ENCODE results near the gene ARID1A. TPM values are rescaled to one million over a fixed set of nuclear protein-coding genes. Genes with fewer than 3 reads are reported as not detected.
A peak's percentile ranks its signal among the peaks of the same experiment; 100 is the strongest.
"Not testable (repeated sequence)": the region's sequence is repeated elsewhere in the genome, so short reads cannot be mapped to it uniquely, and the experiment has no call there.

Gene ARID1A
- total RNA-seq, 1 experiment from 2014 or later: 12.6 TPM

GRCh38 chr1:26787706-26788514 is 92.1 kb downstream of the ARID1A start, which contains the start of gene PIGV:
Gene PIGV, plus strand, starts transcription at chr1:26787950. Its CDS starts 2,866 bp downstream, at chr1:26790816.
- peak; percentile 95 for DNase-seq (ENCODE audit: low read depth)

DNA sequence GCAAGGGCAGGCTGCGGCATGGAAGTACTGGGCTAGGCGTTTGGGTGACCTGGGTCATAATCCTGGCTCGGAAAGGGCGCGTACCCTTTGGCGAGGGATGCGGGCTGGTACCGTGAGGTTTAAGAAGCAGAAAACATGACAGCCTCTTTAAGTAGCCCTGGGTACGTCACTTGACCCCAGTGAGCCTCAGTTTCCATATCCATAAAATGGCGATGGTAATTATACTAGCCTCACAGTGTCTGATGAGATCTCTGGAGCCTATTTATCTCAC is 92.6 kb downstream of the ARID1A start:
- no peak for DNase-seq (ENCODE audit: low read depth)

- DNase-seq (ENCODE audit: low read depth): peak; percentile 91
Measured at GRCh38 chr1:26788836-26789611, 93.2 kb downstream of the ARID1A start.

- no peak for DNase-seq (ENCODE audit: low read depth)
Measured at GRCh38 chr1:26789612-26789865, 93.7 kb downstream of the ARID1A start.

- DNase-seq (ENCODE audit: low read depth): peak; percentile 25
Measured at GRCh38 chr1:26789931-26790330, 94.1 kb downstream of the ARID1A start.

DNA sequence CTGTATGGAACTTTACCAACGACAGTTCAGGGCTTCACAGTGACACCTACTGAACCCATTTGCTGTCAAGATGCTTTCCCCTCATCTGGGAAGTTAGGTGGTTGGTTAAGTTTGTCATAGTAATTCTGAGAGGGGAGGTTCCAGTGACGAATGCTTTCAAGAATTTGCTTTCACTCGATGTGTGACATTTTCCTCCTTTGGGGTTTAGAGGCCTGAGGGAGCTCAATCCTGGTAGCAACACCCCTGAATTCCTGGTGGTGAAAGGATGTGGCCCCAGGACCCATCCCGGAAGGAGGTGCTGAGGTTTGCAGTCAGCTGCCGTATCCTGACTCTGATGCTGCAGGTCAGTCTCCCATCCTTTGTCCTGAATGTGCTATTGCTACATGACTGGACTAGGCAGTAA is 94.7 kb downstream of the ARID1A start:
- peak; percentile 33 for DNase-seq (ENCODE audit: low read depth)

DNA sequence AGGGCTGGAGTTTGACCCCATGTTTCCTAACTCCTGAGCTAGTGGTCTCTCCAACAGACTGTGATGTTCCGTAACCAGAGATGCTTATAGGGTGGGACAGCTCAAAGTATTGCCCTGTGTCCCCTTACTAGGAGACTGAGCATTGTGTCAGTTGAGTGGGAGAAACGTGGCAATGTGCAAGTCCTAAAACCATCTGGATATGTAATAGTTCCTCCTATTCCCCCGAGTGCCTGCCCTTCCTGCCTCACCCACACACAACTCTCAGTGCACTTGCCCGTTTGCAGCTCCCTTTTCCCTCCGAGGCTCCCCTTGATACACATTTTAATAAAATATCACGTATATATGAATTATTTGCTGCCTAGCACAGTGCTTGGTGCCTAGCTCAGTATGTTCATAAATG is 95.3 kb downstream of the ARID1A start:
- no peak for DNase-seq (ENCODE audit: low read depth)

- no peak for DNase-seq (ENCODE audit: low read depth)
Measured at GRCh38 chr1:26791626-26792025, 95.8 kb downstream of the ARID1A start.

DNA sequence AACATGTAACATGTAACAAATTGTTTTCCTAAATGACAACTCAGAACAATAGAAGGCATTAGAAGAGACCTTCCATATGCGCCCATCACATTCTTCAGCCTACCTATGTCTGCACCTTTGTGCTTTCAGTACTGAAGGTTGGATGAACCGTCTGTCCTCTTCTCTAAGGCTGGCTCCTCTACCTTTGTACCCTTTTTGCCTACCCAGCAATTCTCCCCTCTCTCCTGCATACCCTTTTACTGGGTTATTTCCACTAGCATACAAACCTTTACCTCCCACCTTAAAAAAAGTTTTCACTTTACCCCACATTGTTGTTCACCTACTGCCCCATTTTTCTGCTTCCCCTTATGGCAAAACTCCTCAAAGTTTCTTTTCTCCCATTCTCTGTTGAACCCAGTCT is 97.1 kb downstream of the ARID1A start:
- DNase-seq (ENCODE audit: low read depth): no peak

DNA sequence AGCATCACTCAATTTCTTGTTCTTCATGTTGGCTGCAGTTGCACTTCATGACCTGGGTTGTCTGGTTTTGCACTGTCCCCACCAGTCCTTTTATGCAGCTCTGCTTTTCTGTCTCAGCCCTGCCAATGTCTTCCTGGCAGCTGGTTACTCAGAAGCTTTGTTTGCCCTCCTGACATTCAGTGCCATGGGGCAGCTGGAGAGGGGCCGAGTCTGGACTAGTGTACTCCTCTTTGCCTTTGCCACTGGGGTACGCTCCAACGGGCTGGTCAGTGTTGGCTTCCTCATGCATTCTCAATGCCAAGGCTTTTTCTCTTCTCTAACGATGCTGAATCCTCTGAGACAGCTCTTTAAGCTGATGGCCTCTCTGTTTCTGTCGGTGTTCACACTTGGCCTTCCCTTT is 98.6 kb downstream of the ARID1A start:
- DNase-seq (ENCODE audit: low read depth): no peak

DNA sequence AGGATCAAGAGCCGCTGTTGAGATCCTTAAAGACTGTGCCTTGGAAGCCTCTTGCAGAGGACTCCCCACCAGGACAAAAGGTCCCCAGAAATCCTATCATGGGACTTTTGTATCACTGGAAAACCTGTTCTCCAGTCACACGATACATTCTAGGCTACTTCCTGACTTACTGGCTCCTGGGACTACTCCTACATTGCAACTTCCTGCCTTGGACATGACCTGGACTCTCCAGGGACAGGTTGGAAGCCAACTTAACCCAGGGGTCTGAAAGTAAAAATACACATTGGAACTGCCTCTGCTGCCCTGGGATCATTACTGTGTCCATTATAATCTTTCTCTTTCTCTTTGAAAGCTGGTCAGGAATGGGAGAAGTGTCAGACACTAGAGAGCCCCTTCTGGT is 101.8 kb downstream of the ARID1A start:
- no peak for DNase-seq (ENCODE audit: low read depth)

- peak; percentile 88 for DNase-seq (ENCODE audit: low read depth)
Measured at GRCh38 chr1:26799479-26800142, 103.8 kb downstream of the ARID1A start.

DNA sequence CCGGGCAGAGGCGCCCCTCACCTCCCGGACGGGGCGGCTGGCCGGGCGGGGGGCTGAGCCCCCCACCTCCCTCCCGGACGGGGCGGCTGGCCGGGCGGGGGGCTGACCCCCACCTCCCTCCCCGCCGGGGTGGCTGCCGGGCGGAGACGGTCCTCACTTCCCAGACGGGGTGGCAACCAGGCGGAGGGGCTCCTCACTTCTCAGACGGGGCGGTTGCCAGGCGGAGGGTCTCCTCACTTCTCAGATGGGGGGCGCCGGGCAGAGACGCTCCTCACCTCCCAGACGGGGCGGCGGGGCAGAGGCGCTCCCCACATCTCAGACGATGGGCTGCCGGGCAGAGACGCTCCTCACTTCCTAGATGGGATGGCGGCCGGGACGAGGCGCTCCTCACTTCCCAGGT is 108.1 kb downstream of the ARID1A start:
- not testable (repeated sequence) for DNase-seq (ENCODE audit: low read depth)

GRCh38 chr1:26810105-26810504 is 114.3 kb downstream of the ARID1A start:
- peak; percentile 75 for DNase-seq (ENCODE audit: low read depth)

DNA sequence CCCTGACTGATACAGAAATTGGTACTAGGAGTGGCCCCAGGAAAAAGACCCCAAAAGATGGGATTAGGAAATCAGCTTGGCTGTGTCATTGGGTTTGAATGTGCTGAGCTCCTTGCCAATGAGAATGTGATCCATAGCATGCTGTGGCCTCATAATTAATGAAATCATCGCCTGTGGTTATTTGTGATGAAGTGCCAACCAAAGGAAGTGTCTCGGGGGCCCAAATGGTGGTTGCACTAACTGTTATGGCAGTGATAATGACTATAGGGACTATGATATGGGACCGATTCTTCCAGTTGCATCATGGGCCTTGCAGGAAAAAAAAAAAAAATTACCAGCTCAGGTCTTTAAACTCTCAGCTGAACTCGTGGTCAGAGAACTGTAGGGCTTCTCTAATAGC is 115.2 kb downstream of the ARID1A start:
- DNase-seq (ENCODE audit: low read depth): no peak

DNA sequence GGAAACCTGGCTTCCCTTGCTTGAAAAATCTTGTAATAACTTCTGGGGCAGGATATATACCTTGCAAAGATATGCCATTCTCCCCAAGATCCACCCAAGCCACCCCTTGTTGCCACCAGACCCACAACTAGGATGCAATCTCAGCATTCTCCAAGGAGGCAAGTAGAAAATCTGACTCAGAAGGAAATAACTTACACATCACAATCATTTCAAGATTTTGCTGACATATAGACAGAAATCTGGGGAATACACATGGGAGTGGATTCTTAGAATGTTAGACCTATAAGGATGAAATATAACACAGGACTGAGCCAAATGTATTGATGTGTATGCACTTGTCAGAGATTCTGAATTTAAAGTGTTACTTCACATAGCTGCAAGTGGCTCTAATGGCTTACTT is 115.9 kb downstream of the ARID1A start:
- DNase-seq (ENCODE audit: low read depth): no peak

GRCh38 chr1:26814377-26814776 is 118.6 kb downstream of the ARID1A start:
- no peak for DNase-seq (ENCODE audit: low read depth)

DNA sequence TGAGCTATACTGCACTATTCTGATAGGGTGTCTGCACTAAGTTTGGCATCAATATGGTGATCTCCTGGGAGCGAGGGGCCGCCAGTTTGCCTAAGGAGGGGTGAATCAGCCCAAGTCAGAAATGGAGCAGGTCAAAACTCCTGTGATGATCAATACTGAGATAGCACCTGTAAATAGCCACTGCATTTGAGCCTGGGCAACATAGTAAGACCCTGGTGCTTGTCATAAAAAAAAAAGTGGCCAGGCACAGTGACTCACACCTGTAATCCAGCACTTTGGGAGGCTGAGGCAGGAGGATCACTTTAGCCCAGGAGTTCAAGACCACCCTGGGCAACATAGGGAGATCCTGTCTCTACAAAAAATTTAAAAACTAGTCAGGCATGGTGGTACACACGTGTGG is 119.1 kb downstream of the ARID1A start:
- no peak for DNase-seq (ENCODE audit: low read depth)

- no peak for DNase-seq (ENCODE audit: low read depth)
Measured at GRCh38 chr1:26820784-26821269, 125.0 kb downstream of the ARID1A start.

DNA sequence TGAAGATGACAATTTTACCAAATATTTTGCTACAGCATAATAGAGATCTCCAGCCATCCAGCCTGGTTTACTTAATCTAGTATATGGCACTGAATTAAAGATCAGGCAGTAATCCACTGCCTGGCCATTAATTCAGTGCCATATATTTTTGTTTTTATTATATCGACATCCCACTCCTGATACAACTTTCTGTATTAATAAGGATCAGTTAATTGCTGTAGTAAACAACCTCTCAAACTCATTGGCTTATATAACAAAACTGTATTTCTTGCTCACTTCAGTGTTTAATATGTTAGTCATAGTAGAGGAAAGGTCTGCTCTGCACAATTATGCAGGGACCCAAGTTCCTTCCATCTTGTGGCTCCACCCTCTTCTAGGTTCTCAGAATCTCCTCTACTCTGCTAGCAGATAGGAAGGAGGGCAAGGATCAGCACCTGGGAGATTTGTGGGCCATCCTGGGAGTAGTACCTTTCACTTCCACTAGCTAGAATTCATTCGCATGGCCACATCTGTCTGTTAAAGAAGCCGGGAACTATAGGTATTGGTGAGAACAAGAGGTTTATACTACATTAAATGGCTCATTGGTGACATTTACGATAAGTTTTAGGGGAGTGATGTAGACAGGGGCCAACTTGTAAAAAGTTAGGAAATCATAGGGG is 127.1 kb downstream of the ARID1A start:
- DNase-seq (ENCODE audit: low read depth): no peak

DNA sequence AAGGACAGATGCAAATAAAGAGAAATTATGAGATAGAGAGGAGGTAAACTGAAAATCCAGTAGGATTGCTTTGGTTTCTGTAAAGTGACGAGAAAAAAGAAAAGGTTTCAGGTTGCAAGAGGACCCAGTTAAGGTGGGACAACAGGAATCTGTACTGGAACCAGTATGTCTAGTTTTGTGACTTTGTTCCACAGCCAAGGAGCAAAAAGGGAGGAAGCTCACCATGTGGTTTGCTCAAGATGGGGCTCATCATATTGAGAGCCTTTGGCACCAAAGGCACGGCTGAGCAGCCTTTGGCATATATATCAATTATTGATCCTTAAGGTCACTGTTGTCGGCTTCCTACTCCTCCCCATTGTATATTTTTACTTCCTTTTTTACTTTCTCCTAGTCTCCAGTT is 128.9 kb downstream of the ARID1A start:
- DNase-seq (ENCODE audit: low read depth): no peak
